Loucy (cell line): Measurements from ENCODE around the gene CFAP210.

ENCODE experiments used
- CTCF ChIP-seq: fragments of 200-600 bp; sonication (generic); conservative IDR thresholded peaks from 2 replicates; pipeline ENCODE4 v1.5.1; 2014; ENCODE audit warnings: mild to moderate bottlenecking, antibody characterized with exemption, low read length
- EZH2phosphoT487 ChIP-seq: fragments of 200-600 bp; IDR thresholded peaks from 2 replicates; pipeline ENCODE4 v1.6.1; 2018; ENCODE audit warnings: antibody characterized with exemption, mild to moderate bottlenecking, moderate library complexity, borderline replicate concordance

DNA sequence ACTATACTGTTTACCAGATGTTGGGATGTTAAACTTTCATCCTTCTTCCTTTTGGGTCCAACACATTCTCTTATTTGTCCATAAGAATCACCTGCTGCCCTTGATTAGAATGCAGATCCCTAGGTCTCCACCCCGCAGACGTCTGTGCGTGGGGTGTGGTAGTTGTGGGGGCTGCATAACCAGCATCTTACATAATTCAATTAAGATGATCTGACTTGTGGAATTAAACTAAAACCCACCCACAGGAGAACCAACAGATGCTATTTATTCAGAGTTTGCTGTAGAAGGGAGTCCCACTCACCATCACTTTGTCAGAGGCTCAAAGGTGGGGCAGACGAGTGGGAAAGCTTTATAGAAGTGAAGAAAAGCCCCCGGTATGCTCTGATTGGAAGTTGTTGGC lies 37.9 kb upstream of the CFAP210 start:
- TF ChIP-seq CTCF: no peak
- no peak for TF ChIP-seq EZH2phosphoT487
